ENCODE data around the gene CENPH. TPM values are rescaled to one million over a fixed set of nuclear protein-coding genes. Genes with fewer than 3 reads are reported as not detected.
A peak's percentile ranks its signal among the peaks of the same experiment; 100 is the strongest.
"Not testable (repeated sequence)": the region's sequence is repeated elsewhere in the genome, so short reads cannot be mapped to it uniquely, and the experiment has no call there.

Gene CENPH
- polyA plus RNA-seq, 2 of the 4 experiments (the other 2 are of a cell fraction) = 26.7 to 35.2 TPM

DNA sequence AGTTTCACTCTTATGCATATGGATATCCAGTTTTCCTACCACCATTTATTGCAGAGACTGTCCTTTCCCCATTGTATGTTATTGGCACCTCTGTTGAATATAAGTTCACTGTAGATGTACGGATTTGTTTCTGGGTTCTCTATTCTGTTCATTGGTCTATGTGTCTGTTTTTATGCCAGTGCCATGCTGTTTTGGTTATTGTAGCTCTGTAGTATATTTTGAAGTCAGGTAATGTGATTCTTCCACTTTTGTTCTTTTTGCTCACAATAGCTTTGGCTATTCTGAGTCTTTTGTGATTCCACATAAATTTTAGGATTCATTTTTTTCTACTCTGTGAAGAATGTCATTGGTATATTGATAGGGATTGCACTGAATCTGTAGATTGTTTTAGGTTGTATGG is 48.6 kb upstream of the CENPH start:
- Histone ChIP-seq H3K27ac (no peak overlapping the region), H3K4me1 (no peaks in the 10 kb centered on the region), H3K9me3 (peaks cover 11% of the 10 kb centered on the region), H3K4me3 (no peak overlapping the region), H3K4me2 (no peak overlapping the region)
- TF ChIP-seq PHF8 (IDR thresholded peaks at IDR 0.05; ENCODE audit: borderline replicate concordance, low read depth) (no peak), KDM1A (IDR thresholded peaks at IDR 0.05; ENCODE audit: low read depth) (peak; percentile 75; the same call in 1 of the 2 replicates), ZC3H11A (IDR thresholded peaks at IDR 0.05) (no peak), HDAC2 (IDR thresholded peaks at IDR 0.05) (peak; percentile 68; the same call in 1 of the 2 replicates), HEYL (CRISPR knock-in tag; IDR thresholded peaks at IDR 0.05) (no peak), ZFP36 (IDR thresholded peaks at IDR 0.05; ENCODE audit: borderline replicate concordance, partially characterized antibody) (no peak), FOXS1 (CRISPR knock-in tag; IDR thresholded peaks at IDR 0.05) (no peak)
- TF ChIP-seq, protein P1, sequence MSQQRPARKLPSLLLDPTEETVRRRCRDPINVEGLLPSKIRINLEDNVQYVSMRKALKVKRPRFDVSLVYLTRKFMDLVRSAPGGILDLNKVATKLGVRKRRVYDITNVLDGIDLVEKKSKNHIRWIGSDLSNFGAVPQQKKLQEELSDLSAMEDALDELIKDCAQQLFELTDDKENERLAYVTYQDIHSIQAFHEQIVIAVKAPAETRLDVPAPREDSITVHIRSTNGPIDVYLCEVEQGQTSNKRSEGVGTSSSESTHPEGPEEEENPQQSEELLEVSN (IDR thresholded peaks at IDR 0.05; ENCODE audit: borderline replicate concordance, low read depth) = no peak
- TF ChIP-seq, protein P2, sequence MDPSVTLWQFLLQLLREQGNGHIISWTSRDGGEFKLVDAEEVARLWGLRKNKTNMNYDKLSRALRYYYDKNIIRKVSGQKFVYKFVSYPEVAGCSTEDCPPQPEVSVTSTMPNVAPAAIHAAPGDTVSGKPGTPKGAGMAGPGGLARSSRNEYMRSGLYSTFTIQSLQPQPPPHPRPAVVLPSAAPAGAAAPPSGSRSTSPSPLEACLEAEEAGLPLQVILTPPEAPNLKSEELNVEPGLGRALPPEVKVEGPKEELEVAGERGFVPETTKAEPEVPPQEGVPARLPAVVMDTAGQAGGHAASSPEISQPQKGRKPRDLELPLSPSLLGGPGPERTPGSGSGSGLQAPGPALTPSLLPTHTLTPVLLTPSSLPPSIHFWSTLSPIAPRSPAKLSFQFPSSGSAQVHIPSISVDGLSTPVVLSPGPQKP (IDR thresholded peaks at IDR 0.05; ENCODE audit: low read depth, low read length) = no peak
- 17% methylated on average over 1 of the region's 1 CpG for WGBS (ENCODE audit: missing lambda C conversion rate)
- no peak for FAIRE-seq
- ChIA-PET POLR2A (interaction anchor here (0.6 kb wide), 1 partner anchor 14 kb away, joined by 7 read pairs; no protein-coding TSS in a partner anchor), CTCF (interaction anchor here (0.7 to 1.9 kb wide), 4 partner anchors 9 to 47 kb away, joined by 3 to 7 read pairs (median 4); partner anchors contain the start of gene SLC30A5)
- ATAC-seq = no peak
- no peak for DNase-seq (ENCODE audit: low read depth in 1 of 2, low spot score in 1 of 2)

GRCh38 chr5:69148576-69148975 is 40.8 kb upstream of the CENPH start:
- POLR2A ChIA-PET = not testable (repeated sequence)

DNA sequence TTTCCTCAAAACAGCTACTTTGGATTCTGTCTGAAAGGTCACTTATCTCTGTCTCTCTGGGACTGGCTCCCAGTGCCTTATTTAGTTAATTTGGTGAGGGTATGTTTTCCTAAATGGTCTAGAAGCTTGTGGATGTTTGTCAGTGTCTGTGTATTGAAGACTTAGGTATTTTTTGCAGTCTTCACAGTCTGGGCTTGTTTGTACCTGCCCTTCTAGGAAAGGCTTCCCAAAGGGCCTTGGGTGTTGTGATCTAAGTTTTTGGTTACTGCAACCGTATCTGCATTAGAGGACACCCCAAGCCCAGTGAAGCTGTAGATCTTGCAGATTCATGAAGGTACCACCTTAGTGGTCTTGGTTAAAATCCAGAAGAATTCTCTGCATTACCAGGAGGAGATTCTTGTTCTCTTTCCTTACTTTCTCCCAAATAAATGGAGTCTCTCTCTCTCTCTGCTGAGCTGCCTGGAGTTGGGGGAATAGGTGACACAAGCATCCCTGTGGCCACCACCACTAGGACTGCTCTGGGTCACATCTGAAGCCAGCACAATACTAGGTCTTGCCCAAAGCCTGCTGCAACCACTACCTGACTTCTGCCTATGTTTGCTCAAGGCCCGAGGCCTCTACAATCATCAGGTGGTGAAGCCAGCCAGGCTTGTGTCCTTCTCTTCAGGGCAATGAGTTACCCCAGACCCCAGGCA is 40.3 kb upstream of the CENPH start:
- TF ChIP-seq CHD4 (IDR thresholded peaks at IDR 0.05; ENCODE audit: borderline replicate concordance) (no peak), RARB (CRISPR knock-in tag; IDR thresholded peaks at IDR 0.05) (no peak), CBX2 (IDR thresholded peaks at IDR 0.05; ENCODE audit: borderline replicate concordance, low read depth) (no peak), CBX8 (IDR thresholded peaks at IDR 0.05) (no peak), GATA3 (IDR thresholded peaks at IDR 0.05; ENCODE audit: borderline replicate concordance) (no peak), TFCP2L1 (CRISPR knock-in tag; IDR thresholded peaks at IDR 0.05) (no peak), FOSB (CRISPR knock-in tag; IDR thresholded peaks at IDR 0.05) (no peak), RFX5 (IDR thresholded peaks at IDR 0.05) (no peak)
- TF ChIP-seq, protein P3, sequence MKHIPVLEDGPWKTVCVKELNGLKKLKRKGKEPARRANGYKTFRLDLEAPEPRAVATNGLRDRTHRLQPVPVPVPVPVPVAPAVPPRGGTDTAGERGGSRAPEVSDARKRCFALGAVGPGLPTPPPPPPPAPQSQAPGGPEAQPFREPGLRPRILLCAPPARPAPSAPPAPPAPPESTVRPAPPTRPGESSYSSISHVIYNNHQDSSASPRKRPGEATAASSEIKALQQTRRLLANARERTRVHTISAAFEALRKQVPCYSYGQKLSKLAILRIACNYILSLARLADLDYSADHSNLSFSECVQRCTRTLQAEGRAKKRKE (CRISPR knock-in tag; IDR thresholded peaks at IDR 0.05; ENCODE audit: low read depth) = no peak
- TF ChIP-seq, protein P4, sequence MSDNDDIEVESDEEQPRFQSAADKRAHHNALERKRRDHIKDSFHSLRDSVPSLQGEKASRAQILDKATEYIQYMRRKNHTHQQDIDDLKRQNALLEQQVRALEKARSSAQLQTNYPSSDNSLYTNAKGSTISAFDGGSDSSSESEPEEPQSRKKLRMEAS (IDR thresholded peaks at IDR 0.05) = no peak
- TF ChIP-seq, protein P5, sequence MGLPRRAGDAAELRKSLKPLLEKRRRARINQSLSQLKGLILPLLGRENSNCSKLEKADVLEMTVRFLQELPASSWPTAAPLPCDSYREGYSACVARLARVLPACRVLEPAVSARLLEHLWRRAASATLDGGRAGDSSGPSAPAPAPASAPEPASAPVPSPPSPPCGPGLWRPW (IDR thresholded peaks at IDR 0.05) = no peak
- no peaks in the 10 kb centered on the region for H3K9me3 ChIP-seq
- ChIA-PET CTCF (interaction anchor here (0.9 kb wide), 1 partner anchor 130 kb away, joined by 3 read pairs; no protein-coding TSS in a partner anchor), POLR2A (no interaction called here)
- ATAC-seq (no peak), DNase-seq (ENCODE audit: low read depth in 1 of 2, low spot score in 1 of 2) (no peak), FAIRE-seq (no peak)
- H3K4me3 ChIP-seq = no peak overlapping the region
- 72% methylated on average over 2 of the region's 2 CpGs for WGBS (ENCODE audit: missing lambda C conversion rate)
- no peaks in the 10 kb centered on the region for H3K4me1 ChIP-seq
- H3K27ac ChIP-seq = no peak overlapping the region
- H3K4me2 ChIP-seq = no peak overlapping the region

More at GRCh38 chr5:69148576-69148975, 40.8 kb upstream of the CENPH start:
- FAIRE-seq; H3K4me2 ChIP-seq; CTCF ChIA-PET; H3K4me1 ChIP-seq; DNase-seq (ENCODE audit: low read depth in 1 of 2, low spot score in 1 of 2); ATAC-seq; H3K4me3 ChIP-seq; H3K9me3 ChIP-seq; H3K27ac ChIP-seq: not testable (repeated sequence)
- 93% methylated on average over 7 of the region's 7 CpGs for WGBS (ENCODE audit: missing lambda C conversion rate)
